SK-N-SH treated with all-trans-retinoic acid at 6 μM for 48 hours (cell line): ENCODE results near the gene RPLP1.

Source experiments
- ATAC-seq: fragments of 200-7000 bp; cut with Tn5 transposase; 3 replicates; pipeline ENCODE4 v1.9.1; 2020; ENCODE audit warnings: mild to moderate bottlenecking, moderate library complexity
- ARNTL ChIP-seq: fragments of 450-650 bp; formaldehyde crosslinking; IDR thresholded peaks from 2 replicates; pipeline ENCODE4 v1.5.0; 2020; ENCODE audit warnings: low read depth, mild to moderate bottlenecking, moderate library complexity, borderline replicate concordance
- BACH2 ChIP-seq: fragments of 250-450 bp; sonication (Bioruptor Pico); IDR thresholded peaks from 2 replicates; pipeline ENCODE4 v1.9.0; 2021; ENCODE audit warnings: mild to moderate bottlenecking, borderline replicate concordance
- CREB5 ChIP-seq: fragments of 250-450 bp; sonication (Bioruptor Pico); IDR thresholded peaks from 2 replicates; pipeline ENCODE4 v1.5.1; 2020; ENCODE audit warnings: low read depth, mild to moderate bottlenecking, moderate library complexity
- CSDC2 ChIP-seq: fragments of 250-450 bp; sonication (Bioruptor Pico); IDR thresholded peaks from 2 replicates; pipeline ENCODE4 v1.5.0; 2020; ENCODE audit warnings: mild to moderate bottlenecking, moderate library complexity
- ESRRG ChIP-seq: fragments of 250-450 bp; sonication (Bioruptor Pico); IDR thresholded peaks from 2 replicates; pipeline ENCODE4 v1.6.1; 2021; ENCODE audit warnings: mild to moderate bottlenecking
- GLIS3 ChIP-seq: fragments of 250-450 bp; sonication (Bioruptor Pico); IDR thresholded peaks from 2 replicates; pipeline ENCODE4 v1.5.0; 2020; ENCODE audit warnings: mild to moderate bottlenecking, moderate library complexity
- ISL1 ChIP-seq: fragments of 250-450 bp; sonication (Bioruptor Pico); IDR thresholded peaks from 2 replicates; pipeline ENCODE4 v2.1.2; 2022; ENCODE audit warnings: mild to moderate bottlenecking, moderate library complexity
- OSR1 ChIP-seq: fragments of 250-450 bp; sonication (Bioruptor Pico); IDR thresholded peaks from 2 replicates; pipeline ENCODE4 v1.8.0; 2022; ENCODE audit warnings: moderate library complexity, mild to moderate bottlenecking, inconsistent platforms
- RARB ChIP-seq: fragments of 250-450 bp; sonication (Bioruptor Pico); IDR thresholded peaks from 2 replicates; pipeline ENCODE4 v1.8.0; 2021; ENCODE audit warnings: mild to moderate bottlenecking, moderate library complexity
- SNAI2 ChIP-seq: fragments of 250-450 bp; sonication (Bioruptor Pico); IDR thresholded peaks from 2 replicates; pipeline ENCODE4 v1.5.0; 2020; ENCODE audit warnings: mild to moderate bottlenecking, moderate library complexity
- TOX ChIP-seq: fragments of 250-450 bp; sonication (Bioruptor Pico); IDR thresholded peaks from 2 replicates; pipeline ENCODE4 v1.8.0; 2021; ENCODE audit warnings: mild to moderate bottlenecking, moderate library complexity, borderline replicate concordance
- TSHZ2 ChIP-seq: fragments of 250-450 bp; sonication (Bioruptor Pico); IDR thresholded peaks from 2 replicates; pipeline ENCODE4 v1.5.0; 2020; ENCODE audit warnings: mild to moderate bottlenecking, moderate library complexity
- ZC3H10 ChIP-seq: fragments of 250-450 bp; sonication (Bioruptor Pico); IDR thresholded peaks from 2 replicates; pipeline ENCODE4 v1.5.1; 2021; ENCODE audit warnings: mild to moderate bottlenecking, moderate library complexity
- ZFP3 ChIP-seq: fragments of 250-450 bp; sonication (Bioruptor Pico); IDR thresholded peaks from 2 replicates; pipeline ENCODE4 v1.5.0; 2020; ENCODE audit warnings: mild to moderate bottlenecking, moderate library complexity
- ZFP30 ChIP-seq: fragments of 450-650 bp; formaldehyde crosslinking; IDR thresholded peaks from 2 replicates; pipeline ENCODE4 v1.5.0; 2022; ENCODE audit warnings: mild to moderate bottlenecking, moderate library complexity
- ZNF565 ChIP-seq: fragments of 450-650 bp; formaldehyde crosslinking; conservative IDR thresholded peaks from 2 replicates; pipeline ENCODE4 v1.5.0; 2020; ENCODE audit warnings: low read depth, mild to moderate bottlenecking, moderate library complexity
- ZNF70 ChIP-seq: fragments of 450-650 bp; formaldehyde crosslinking; IDR thresholded peaks from 2 replicates; pipeline ENCODE4 v1.5.0; 2020; ENCODE audit warnings: mild to moderate bottlenecking, moderate library complexity
- ZNF8 ChIP-seq: fragments of 450-650 bp; formaldehyde crosslinking; IDR thresholded peaks from 2 replicates; pipeline ENCODE4 v1.5.0; 2020; ENCODE audit warnings: mild to moderate bottlenecking, moderate library complexity
- TF ChIP-seq, protein P1 (sequence below): fragments of 250-450 bp; sonication (Bioruptor Pico); IDR thresholded peaks from 2 replicates; pipeline ENCODE4 v1.8.0; 2020; ENCODE audit warnings: mild to moderate bottlenecking, moderate library complexity, borderline replicate concordance
- TF ChIP-seq, protein P2 (sequence below): fragments of 250-450 bp; sonication (Bioruptor Pico); IDR thresholded peaks from 2 replicates; pipeline ENCODE4 v1.8.0; 2021; ENCODE audit warnings: low read depth, mild to moderate bottlenecking, moderate library complexity, borderline replicate concordance
- TF ChIP-seq, protein P3 (sequence below): fragments of 250-450 bp; sonication (Bioruptor Pico); IDR thresholded peaks from 2 replicates; pipeline ENCODE4 v1.5.1; 2021; ENCODE audit warnings: mild to moderate bottlenecking, moderate library complexity

RPLP1 gene

DNA sequence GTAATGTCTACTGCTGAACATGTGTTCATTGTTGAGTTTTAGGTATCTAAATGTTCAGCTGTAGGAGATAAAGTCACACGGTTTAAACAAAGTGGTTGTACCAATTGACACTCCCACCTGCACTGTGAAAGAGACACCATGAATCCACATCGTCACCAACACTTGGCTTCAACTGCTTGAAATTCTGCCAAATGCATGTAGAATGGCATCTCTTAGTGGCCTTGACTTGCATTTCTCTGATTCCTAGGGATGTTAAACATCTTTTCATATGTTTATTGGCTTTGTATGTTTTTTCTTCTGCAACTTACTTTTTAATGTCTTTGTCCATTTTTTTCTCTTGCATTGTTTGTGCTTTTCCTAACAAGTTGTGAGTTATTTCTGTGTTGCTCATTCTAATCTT, 43.4 kb downstream of the RPLP1 start:
- ATAC-seq: no peak
- no peak for TF ChIP-seq TOX
- TF ChIP-seq BACH2 (CRISPR knock-in tag): no peak
- no peak for TF ChIP-seq ZFP30
- TF ChIP-seq, protein P1, sequence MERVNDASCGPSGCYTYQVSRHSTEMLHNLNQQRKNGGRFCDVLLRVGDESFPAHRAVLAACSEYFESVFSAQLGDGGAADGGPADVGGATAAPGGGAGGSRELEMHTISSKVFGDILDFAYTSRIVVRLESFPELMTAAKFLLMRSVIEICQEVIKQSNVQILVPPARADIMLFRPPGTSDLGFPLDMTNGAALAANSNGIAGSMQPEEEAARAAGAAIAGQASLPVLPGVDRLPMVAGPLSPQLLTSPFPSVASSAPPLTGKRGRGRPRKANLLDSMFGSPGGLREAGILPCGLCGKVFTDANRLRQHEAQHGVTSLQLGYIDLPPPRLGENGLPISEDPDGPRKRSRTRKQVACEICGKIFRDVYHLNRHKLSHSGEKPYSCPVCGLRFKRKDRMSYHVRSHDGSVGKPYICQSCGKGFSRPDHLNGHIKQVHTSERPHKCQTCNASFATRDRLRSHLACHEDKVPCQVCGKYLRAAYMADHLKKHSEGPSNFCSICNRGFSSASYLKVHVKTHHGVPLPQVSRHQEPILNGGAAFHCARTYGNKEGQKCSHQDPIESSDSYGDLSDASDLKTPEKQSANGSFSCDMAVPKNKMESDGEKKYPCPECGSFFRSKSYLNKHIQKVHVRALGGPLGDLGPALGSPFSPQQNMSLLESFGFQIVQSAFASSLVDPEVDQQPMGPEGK (CRISPR knock-in tag): no peak
- TF ChIP-seq ZNF8 (CRISPR knock-in tag): no peak
- TF ChIP-seq CSDC2 (CRISPR knock-in tag): no peak
- no peak for TF ChIP-seq OSR1 (CRISPR knock-in tag)
- TF ChIP-seq, protein P2, sequence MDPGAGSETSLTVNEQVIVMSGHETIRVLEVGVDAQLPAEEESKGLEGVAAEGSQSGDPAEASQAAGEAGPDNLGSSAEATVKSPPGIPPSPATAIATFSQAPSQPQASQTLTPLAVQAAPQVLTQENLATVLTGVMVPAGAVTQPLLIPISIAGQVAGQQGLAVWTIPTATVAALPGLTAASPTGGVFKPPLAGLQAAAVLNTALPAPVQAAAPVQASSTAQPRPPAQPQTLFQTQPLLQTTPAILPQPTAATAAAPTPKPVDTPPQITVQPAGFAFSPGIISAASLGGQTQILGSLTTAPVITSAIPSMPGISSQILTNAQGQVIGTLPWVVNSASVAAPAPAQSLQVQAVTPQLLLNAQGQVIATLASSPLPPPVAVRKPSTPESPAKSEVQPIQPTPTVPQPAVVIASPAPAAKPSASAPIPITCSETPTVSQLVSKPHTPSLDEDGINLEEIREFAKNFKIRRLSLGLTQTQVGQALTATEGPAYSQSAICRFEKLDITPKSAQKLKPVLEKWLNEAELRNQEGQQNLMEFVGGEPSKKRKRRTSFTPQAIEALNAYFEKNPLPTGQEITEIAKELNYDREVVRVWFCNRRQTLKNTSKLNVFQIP (CRISPR knock-in tag): no peak
- TF ChIP-seq, protein P3, sequence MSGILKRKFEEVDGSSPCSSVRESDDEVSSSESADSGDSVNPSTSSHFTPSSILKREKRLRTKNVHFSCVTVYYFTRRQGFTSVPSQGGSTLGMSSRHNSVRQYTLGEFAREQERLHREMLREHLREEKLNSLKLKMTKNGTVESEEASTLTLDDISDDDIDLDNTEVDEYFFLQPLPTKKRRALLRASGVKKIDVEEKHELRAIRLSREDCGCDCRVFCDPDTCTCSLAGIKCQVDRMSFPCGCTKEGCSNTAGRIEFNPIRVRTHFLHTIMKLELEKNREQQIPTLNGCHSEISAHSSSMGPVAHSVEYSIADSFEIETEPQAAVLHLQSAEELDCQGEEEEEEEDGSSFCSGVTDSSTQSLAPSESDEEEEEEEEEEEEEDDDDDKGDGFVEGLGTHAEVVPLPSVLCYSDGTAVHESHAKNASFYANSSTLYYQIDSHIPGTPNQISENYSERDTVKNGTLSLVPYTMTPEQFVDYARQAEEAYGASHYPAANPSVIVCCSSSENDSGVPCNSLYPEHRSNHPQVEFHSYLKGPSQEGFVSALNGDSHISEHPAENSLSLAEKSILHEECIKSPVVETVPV (CRISPR knock-in tag): no peak

DNA sequence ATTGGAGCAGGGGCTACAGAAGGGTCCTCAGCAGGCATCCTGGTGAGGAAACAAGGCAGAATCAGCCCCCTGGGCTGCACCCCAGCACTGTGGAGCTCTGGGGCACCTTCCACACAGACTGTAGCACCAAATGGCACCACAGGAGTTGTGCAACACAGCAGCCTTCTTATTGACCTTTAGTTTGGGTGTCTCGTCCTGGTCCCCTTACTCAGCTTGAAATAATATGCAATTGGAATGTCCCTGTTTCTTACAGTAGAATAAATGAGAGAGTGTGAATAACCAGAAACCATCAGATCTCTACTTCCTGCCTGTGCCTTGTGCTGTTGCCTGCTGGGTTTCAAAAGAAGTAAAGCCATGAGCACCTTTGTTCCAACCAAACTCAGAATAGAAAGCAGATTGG, 44.5 kb downstream of the RPLP1 start:
- ATAC-seq: no peak
- no peak for TF ChIP-seq ZNF8 (CRISPR knock-in tag)
- TF ChIP-seq BACH2 (CRISPR knock-in tag): no peak
- TF ChIP-seq ESRRG (CRISPR knock-in tag): no peak
- no peak for TF ChIP-seq OSR1 (CRISPR knock-in tag)
- TF ChIP-seq, protein P2 (CRISPR knock-in tag): no peak
- TF ChIP-seq, protein P3 (CRISPR knock-in tag): no peak
- TF ChIP-seq, protein P1 (CRISPR knock-in tag): no peak
- no peak for TF ChIP-seq ZFP3
- no peak for TF ChIP-seq SNAI2 (CRISPR knock-in tag)
- no peak for TF ChIP-seq ZNF70 (CRISPR knock-in tag)
- TF ChIP-seq ARNTL: no peak
- TF ChIP-seq ISL1 (CRISPR knock-in tag): no peak
- TF ChIP-seq TOX: no peak
- no peak for TF ChIP-seq CREB5 (CRISPR knock-in tag)
- no peak for TF ChIP-seq CSDC2 (CRISPR knock-in tag)
- TF ChIP-seq GLIS3 (CRISPR knock-in tag): no peak
- TF ChIP-seq ZC3H10 (CRISPR knock-in tag): no peak
- no peak for TF ChIP-seq ZNF565

GRCh38 chr15:69497667-69498066, 45.0 kb downstream of the RPLP1 start:
- ATAC-seq: no peak
- TF ChIP-seq RARB: no peak
- no peak for TF ChIP-seq ZNF70 (CRISPR knock-in tag)
- TF ChIP-seq GLIS3 (CRISPR knock-in tag): no peak
- TF ChIP-seq SNAI2 (CRISPR knock-in tag): no peak
- TF ChIP-seq CREB5 (CRISPR knock-in tag): no peak
- no peak for TF ChIP-seq CSDC2 (CRISPR knock-in tag)
- no peak for TF ChIP-seq TSHZ2
